ENCODE measurements around the gene ILDR2. TPM values are rescaled to one million over a fixed set of nuclear protein-coding genes. Genes with fewer than 3 reads are reported as not detected.
A peak's percentile ranks its signal among the peaks of the same experiment; 100 is the strongest.

Gene ILDR2
- total RNA-seq, 1 donor from 2014 or later: 7.8 TPM

DNA sequence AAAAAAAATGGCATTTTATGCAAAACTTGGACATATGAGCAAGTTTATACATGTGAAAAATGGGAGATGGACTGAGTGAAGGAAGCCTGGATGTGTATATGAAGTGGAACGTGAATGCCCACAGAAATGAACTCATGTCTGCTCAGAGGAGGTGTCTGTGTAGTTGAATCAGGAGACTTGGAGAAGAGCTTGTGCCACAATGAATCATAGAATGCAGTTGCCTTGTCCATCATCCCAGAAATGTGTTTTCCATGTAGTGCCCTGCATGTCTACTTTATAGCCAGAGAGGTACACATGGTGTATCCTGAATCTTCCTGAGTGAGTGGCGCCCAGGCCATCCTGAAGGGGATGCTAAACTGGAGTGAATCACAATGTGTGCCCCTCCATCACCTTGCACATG is 2.6 kb upstream of the ILDR2 start:
- Histone ChIP-seq H3K4me2 (ENCODE audit: low read length) (no peak overlapping the region), H3K36me3 (ENCODE audit: insufficient read depth, low read length) (no peaks in the 10 kb centered on the region), H2AFZ (ENCODE audit: low read depth, low read length) (no peak overlapping the region), H3K4me3 (ENCODE audit: insufficient read depth, low read depth, low read length) (no peak overlapping the region), H4K20me1 (ENCODE audit: insufficient read depth, low read length) (no peaks in the 10 kb centered on the region), H3K27me3 (ENCODE audit: insufficient read depth, low read length) (peaks cover 52% of the 10 kb centered on the region), H3K9me3 (ENCODE audit: insufficient read depth, low read depth, low read length) (no peaks in the 10 kb centered on the region), H3K79me2 (ENCODE audit: insufficient read depth, low read length) (no peaks in the 10 kb centered on the region), H3K4me1 (ENCODE audit: insufficient read depth, low read length) (no peaks in the 10 kb centered on the region), H3K27ac (ENCODE audit: low read depth, low read length) (no peak overlapping the region), H3K9ac (ENCODE audit: low read length) (no peak overlapping the region)
- H3K27me3 Mint-ChIP-seq (ENCODE audit: low read depth, unreplicated experiment): peaks cover 43% of the 10 kb centered on the region
- DNase-seq (ENCODE audit: low read depth): no peak
- H3K9me3 Mint-ChIP-seq (ENCODE audit: unreplicated experiment): no peaks in the 10 kb centered on the region
- no peak for FAIRE-seq
- no peak for TF ChIP-seq EZH2 (IDR thresholded peaks at IDR 0.05; ENCODE audit: insufficient read depth, low read length)
- TF ChIP-seq, protein P1, sequence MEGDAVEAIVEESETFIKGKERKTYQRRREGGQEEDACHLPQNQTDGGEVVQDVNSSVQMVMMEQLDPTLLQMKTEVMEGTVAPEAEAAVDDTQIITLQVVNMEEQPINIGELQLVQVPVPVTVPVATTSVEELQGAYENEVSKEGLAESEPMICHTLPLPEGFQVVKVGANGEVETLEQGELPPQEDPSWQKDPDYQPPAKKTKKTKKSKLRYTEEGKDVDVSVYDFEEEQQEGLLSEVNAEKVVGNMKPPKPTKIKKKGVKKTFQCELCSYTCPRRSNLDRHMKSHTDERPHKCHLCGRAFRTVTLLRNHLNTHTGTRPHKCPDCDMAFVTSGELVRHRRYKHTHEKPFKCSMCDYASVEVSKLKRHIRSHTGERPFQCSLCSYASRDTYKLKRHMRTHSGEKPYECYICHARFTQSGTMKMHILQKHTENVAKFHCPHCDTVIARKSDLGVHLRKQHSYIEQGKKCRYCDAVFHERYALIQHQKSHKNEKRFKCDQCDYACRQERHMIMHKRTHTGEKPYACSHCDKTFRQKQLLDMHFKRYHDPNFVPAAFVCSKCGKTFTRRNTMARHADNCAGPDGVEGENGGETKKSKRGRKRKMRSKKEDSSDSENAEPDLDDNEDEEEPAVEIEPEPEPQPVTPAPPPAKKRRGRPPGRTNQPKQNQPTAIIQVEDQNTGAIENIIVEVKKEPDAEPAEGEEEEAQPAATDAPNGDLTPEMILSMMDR (IDR thresholded peaks at IDR 0.05; ENCODE audit: insufficient read depth, low read depth, low read length): no peak
- H3K36me3 Mint-ChIP-seq (ENCODE audit: low read depth, unreplicated experiment): no peaks in the 10 kb centered on the region
- peaks cover 22% of the 10 kb centered on the region for H3K4me1 Mint-ChIP-seq (ENCODE audit: low read depth, unreplicated experiment)
- H3K4me3 Mint-ChIP-seq (ENCODE audit: unreplicated experiment): no peak overlapping the region
- no peak overlapping the region for H3K27ac Mint-ChIP-seq (ENCODE audit: unreplicated experiment)

DNA sequence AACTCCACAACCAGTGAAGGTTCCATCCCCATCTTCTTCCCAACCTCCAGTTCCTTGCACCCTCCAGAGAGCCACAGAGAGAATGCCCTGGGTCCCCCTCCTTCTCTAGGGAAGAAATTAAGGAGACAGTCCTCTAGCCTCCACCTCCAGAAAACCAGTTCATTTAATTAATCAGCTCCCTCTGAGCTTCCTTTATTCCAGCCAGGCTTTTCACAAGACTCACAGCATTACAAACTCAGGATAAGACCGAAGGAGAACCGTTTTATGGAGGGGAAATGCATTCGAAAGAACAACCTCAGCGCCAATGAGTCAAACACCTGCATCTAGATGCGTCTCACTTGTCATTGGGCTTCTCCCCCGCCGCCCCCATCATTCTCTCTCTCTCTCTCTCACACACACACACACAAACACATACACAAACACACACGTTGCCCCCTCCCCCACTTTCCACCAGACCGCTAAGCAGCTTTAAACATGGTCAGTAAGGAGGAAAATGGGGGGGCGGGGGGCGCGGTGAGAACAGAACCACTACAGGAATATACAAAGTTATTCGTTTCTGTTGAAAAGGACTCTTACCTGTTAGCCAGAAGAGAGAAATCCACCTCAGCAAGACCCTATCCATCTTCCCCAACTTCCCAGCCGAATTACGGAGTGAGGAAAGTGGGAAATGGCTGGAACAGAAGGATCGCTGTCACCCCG is 544 bp downstream of the ILDR2 start:
- Histone ChIP-seq H4K20me1 (ENCODE audit: insufficient read depth, low read length) (no peaks in the 10 kb centered on the region), H3K9me3 (ENCODE audit: insufficient read depth, low read depth, low read length) (no peaks in the 10 kb centered on the region), H3K4me2 (ENCODE audit: low read length) (peak overlapping the region; percentile 92), H3K27me3 (ENCODE audit: insufficient read depth, low read length) (peaks cover 66% of the 10 kb centered on the region), H3K4me1 (ENCODE audit: insufficient read depth, low read length) (no peaks in the 10 kb centered on the region), H3K27ac (ENCODE audit: low read depth, low read length) (no peak overlapping the region), H3K4me3 (ENCODE audit: insufficient read depth, low read depth, low read length) (peak overlapping the region; percentile 58), H3K79me2 (ENCODE audit: insufficient read depth, low read length) (no peaks in the 10 kb centered on the region), H3K36me3 (ENCODE audit: insufficient read depth, low read length) (no peaks in the 10 kb centered on the region), H2AFZ (ENCODE audit: low read depth, low read length) (peak overlapping the region; percentile 70), H3K9ac (ENCODE audit: low read length) (peak overlapping the region; percentile 57)
- H3K36me3 Mint-ChIP-seq (ENCODE audit: low read depth, unreplicated experiment): no peaks in the 10 kb centered on the region
- H3K27me3 Mint-ChIP-seq (ENCODE audit: low read depth, unreplicated experiment): peaks cover 55% of the 10 kb centered on the region
- FAIRE-seq (no peak), DNase-seq (ENCODE audit: low read depth) (no peak)
- no peak for TF ChIP-seq EZH2 (IDR thresholded peaks at IDR 0.05; ENCODE audit: insufficient read depth, low read length)
- TF ChIP-seq, protein P1 (IDR thresholded peaks at IDR 0.05; ENCODE audit: insufficient read depth, low read depth, low read length): no peak
- peak overlapping the region; percentile 89 for H3K4me3 Mint-ChIP-seq (ENCODE audit: unreplicated experiment)
- H3K4me1 Mint-ChIP-seq (ENCODE audit: low read depth, unreplicated experiment): peaks cover 29% of the 10 kb centered on the region
- H3K27ac Mint-ChIP-seq (ENCODE audit: unreplicated experiment): no peak overlapping the region
- peaks cover 2% of the 10 kb centered on the region for H3K9me3 Mint-ChIP-seq (ENCODE audit: unreplicated experiment)

DNA sequence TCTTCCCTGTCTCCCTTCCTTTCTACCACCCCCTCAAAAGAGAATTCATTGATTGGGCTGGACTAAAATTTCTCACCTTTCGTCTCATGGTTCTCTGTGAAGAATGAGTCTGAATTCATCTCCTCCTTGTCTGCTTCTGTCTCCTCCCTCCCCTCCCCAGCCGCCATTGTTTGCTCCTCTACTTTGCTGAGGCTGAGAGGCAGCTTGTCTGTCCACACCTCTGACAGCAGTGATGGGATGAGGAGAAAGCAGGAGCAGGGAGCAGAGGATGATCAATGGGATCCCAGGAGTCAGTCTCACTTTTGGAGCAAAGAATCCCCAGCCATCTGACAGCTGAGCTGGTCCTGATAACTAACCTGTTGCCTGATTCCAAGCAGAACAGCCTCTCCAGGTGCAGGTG is 2.5 kb downstream of the ILDR2 start:
- Mint-ChIP-seq H3K9me3 (ENCODE audit: unreplicated experiment) (peaks cover 2% of the 10 kb centered on the region), H3K4me3 (ENCODE audit: unreplicated experiment) (no peak overlapping the region), H3K27me3 (ENCODE audit: low read depth, unreplicated experiment) (peaks cover 55% of the 10 kb centered on the region), H3K27ac (ENCODE audit: unreplicated experiment) (no peak overlapping the region), H3K4me1 (ENCODE audit: low read depth, unreplicated experiment) (peaks cover 27% of the 10 kb centered on the region), H3K36me3 (ENCODE audit: low read depth, unreplicated experiment) (peaks cover under 1% of the 10 kb centered on the region)
- H3K79me2 ChIP-seq (ENCODE audit: insufficient read depth, low read length): no peaks in the 10 kb centered on the region
- H3K27me3 ChIP-seq (ENCODE audit: insufficient read depth, low read length): peaks cover 69% of the 10 kb centered on the region
- H3K27ac ChIP-seq (ENCODE audit: low read depth, low read length): no peak overlapping the region
- H4K20me1 ChIP-seq (ENCODE audit: insufficient read depth, low read length): no peaks in the 10 kb centered on the region
- H3K9ac ChIP-seq (ENCODE audit: low read length): no peak overlapping the region
- H2AFZ ChIP-seq (ENCODE audit: low read depth, low read length): no peak overlapping the region
- H3K9me3 ChIP-seq (ENCODE audit: insufficient read depth, low read depth, low read length): no peaks in the 10 kb centered on the region
- TF ChIP-seq EZH2 (IDR thresholded peaks at IDR 0.05; ENCODE audit: insufficient read depth, low read length): no peak
- H3K4me3 ChIP-seq (ENCODE audit: insufficient read depth, low read depth, low read length): no peak overlapping the region
- DNase-seq (ENCODE audit: low read depth) (no peak), FAIRE-seq (no peak)
- no peak overlapping the region for H3K4me2 ChIP-seq (ENCODE audit: low read length)
- no peaks in the 10 kb centered on the region for H3K4me1 ChIP-seq (ENCODE audit: insufficient read depth, low read length)
- H3K36me3 ChIP-seq (ENCODE audit: insufficient read depth, low read length): no peaks in the 10 kb centered on the region
